ENCODE data around the gene PSME2. TPM values are rescaled to one million over a fixed set of nuclear protein-coding genes. Genes with fewer than 3 reads are reported as not detected.
"Not testable (repeated sequence)": the region's sequence is repeated elsewhere in the genome, so short reads cannot be mapped to it uniquely, and the experiment has no call there.

PSME2 gene
- total RNA-seq, 1 donor from 2014 or later, result 120 TPM

DNA sequence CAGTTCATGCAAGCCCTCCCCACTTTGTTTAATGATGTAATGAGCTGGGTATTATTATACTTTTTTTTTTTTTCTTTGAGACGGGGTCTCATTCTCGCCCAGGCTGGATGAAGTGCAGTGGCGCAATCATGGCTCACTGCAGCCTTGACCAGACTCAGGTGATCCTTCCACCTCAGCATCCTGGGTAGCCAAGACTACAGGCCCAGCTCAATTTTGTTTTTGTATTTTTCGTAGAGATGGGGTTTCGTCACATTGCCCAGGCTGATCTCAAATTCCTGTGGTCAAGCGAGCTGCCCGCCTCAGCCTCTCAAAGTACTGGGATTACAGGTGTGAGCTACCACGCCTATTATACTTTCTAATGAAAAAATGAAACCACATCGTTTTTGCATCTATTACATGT is 36.4 kb downstream of the PSME2 start:
- H3K36me3 Mint-ChIP-seq (ENCODE audit: insufficient read depth), result peaks cover 2% of the 10 kb centered on the region
- no peaks in the 10 kb centered on the region for H3K27me3 Mint-ChIP-seq
- TF ChIP-seq, protein P1, sequence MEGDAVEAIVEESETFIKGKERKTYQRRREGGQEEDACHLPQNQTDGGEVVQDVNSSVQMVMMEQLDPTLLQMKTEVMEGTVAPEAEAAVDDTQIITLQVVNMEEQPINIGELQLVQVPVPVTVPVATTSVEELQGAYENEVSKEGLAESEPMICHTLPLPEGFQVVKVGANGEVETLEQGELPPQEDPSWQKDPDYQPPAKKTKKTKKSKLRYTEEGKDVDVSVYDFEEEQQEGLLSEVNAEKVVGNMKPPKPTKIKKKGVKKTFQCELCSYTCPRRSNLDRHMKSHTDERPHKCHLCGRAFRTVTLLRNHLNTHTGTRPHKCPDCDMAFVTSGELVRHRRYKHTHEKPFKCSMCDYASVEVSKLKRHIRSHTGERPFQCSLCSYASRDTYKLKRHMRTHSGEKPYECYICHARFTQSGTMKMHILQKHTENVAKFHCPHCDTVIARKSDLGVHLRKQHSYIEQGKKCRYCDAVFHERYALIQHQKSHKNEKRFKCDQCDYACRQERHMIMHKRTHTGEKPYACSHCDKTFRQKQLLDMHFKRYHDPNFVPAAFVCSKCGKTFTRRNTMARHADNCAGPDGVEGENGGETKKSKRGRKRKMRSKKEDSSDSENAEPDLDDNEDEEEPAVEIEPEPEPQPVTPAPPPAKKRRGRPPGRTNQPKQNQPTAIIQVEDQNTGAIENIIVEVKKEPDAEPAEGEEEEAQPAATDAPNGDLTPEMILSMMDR (IDR thresholded peaks at IDR 0.05; ENCODE audit: unreplicated experiment), result no peak
- peaks cover 2% of the 10 kb centered on the region for H3K9me3 Mint-ChIP-seq (ENCODE audit: low read depth)
- DNase-seq (ENCODE audit: low spot score, unreplicated experiment), result no peak
- H3K27ac Mint-ChIP-seq, result no peak overlapping the region
- peaks cover 1% of the 10 kb centered on the region for H3K4me1 Mint-ChIP-seq (ENCODE audit: low read depth)
- no peak overlapping the region for H3K4me3 Mint-ChIP-seq (ENCODE audit: low read depth)

DNA sequence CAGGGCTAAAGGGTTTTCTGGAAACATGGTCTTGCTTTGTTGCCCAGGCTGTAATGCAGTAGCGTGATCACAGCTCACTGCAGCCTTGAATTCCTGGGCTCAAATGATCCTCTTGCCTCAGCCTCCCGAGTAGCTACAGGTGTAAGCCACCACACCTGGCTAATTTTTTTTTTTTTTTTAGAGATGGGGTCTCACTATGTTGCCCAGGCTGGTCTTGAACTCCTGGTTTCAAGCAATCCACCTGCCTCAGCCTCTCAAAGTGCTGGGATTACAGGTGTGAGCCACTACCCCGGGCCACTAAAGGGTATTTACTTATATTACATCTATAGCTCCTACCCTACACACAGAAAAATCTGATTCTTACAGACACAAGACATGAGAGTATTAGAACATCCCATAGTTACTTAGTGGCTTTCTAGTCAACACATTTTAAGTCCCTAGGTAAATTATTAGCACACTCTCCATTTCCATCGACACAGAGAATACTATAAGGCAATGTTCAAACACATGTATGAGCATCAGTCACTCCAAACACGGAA is 38.0 kb downstream of the PSME2 start:
- Mint-ChIP-seq H3K27me3 (no peaks in the 10 kb centered on the region), H3K4me1 (ENCODE audit: low read depth) (peaks cover 1% of the 10 kb centered on the region), H3K36me3 (ENCODE audit: insufficient read depth) (peaks cover 15% of the 10 kb centered on the region), H3K27ac (no peak overlapping the region), H3K4me3 (ENCODE audit: low read depth) (no peak overlapping the region), H3K9me3 (ENCODE audit: low read depth) (peaks cover 8% of the 10 kb centered on the region)
- TF ChIP-seq, protein P1 (IDR thresholded peaks at IDR 0.05; ENCODE audit: unreplicated experiment), result no peak
- no peak for DNase-seq (ENCODE audit: low spot score, unreplicated experiment)

GRCh38 chr14:24106672-24107271 is 39.6 kb downstream of the PSME2 start:
- no peak for DNase-seq (ENCODE audit: low spot score, unreplicated experiment)
- peaks cover 18% of the 10 kb centered on the region for H3K36me3 Mint-ChIP-seq (ENCODE audit: insufficient read depth)
- TF ChIP-seq, protein P1 (IDR thresholded peaks at IDR 0.05; ENCODE audit: unreplicated experiment), result no peak

DNA sequence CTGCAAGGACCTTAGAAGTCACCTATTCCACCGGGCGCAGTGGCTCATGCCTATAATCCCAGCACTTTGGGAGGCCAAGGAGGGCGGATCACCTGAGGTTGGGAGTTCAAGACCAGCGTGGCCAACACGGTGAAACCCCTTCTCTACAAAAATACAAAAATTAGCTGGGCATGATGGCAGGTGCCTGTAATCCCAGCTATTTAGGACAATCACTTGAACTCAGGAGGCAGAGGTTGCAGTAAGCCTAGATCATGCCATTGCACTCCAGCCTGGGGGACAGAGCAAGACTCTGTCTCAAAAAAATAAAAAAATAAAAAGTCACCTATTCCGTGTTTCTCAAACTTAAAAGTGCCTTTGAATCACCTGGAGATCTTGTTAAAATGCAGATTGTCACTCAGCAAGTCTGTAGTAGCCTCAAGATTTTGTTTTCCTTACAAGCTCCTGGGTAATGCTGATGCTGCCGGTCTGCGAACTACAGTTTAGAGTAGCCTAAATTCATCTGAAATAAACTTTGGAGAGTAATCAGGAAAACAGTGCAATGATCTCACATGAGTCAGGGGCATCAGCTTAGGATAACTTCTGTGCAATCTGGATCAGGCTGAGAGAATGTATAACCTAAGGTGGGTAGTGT is 40.7 kb downstream of the PSME2 start:
- H3K9me3 Mint-ChIP-seq (ENCODE audit: low read depth); H3K4me3 Mint-ChIP-seq (ENCODE audit: low read depth); DNase-seq (ENCODE audit: low spot score, unreplicated experiment); H3K27ac Mint-ChIP-seq; H3K27me3 Mint-ChIP-seq; H3K4me1 Mint-ChIP-seq (ENCODE audit: low read depth): not testable (repeated sequence)
- peaks cover 20% of the 10 kb centered on the region for H3K36me3 Mint-ChIP-seq (ENCODE audit: insufficient read depth)

More at GRCh38 chr14:24106672-24107271, 39.6 kb downstream of the PSME2 start:
- H3K4me1 Mint-ChIP-seq (ENCODE audit: low read depth), result peaks cover 1% of the 10 kb centered on the region
- no peak overlapping the region for H3K27ac Mint-ChIP-seq
- H3K9me3 Mint-ChIP-seq (ENCODE audit: low read depth), result peaks cover 8% of the 10 kb centered on the region
- no peaks in the 10 kb centered on the region for H3K27me3 Mint-ChIP-seq
- no peak overlapping the region for H3K4me3 Mint-ChIP-seq (ENCODE audit: low read depth)

GRCh38 chr14:24103451-24103850 is 43.0 kb downstream of the PSME2 start:
- TF ChIP-seq, protein P1 (IDR thresholded peaks at IDR 0.05; ENCODE audit: unreplicated experiment), result no peak
- peaks cover 23% of the 10 kb centered on the region for H3K36me3 Mint-ChIP-seq (ENCODE audit: insufficient read depth)
- no peaks in the 10 kb centered on the region for H3K27me3 Mint-ChIP-seq

More at GRCh38 chr14:24103451-24103850, 43.0 kb downstream of the PSME2 start:
- peaks cover 8% of the 10 kb centered on the region for H3K9me3 Mint-ChIP-seq (ENCODE audit: low read depth)
- DNase-seq (ENCODE audit: low spot score, unreplicated experiment), result no peak
- no peak overlapping the region for H3K4me3 Mint-ChIP-seq (ENCODE audit: low read depth)
- no peak overlapping the region for H3K27ac Mint-ChIP-seq
- no peaks in the 10 kb centered on the region for H3K4me1 Mint-ChIP-seq (ENCODE audit: low read depth)
